SK-N-MC (cell line): ENCODE measurements around the gene APOC4.

Experiments used
- DNase-seq: peaks from one replicate; pipeline ENCODE4 v3.0.0-alpha.2; 2011; ENCODE audit warnings: low read depth, low spot score
- H3K27ac ChIP-seq: fragments of 200-600 bp; sonication (generic); 2 replicates; pipeline ENCODE4 v1.5.1; 2016; ENCODE audit warnings: mixed run types
- H3K36me3 ChIP-seq: fragments of 200-600 bp; sonication (generic); 2 replicates; pipeline ENCODE4 v1.6.1; 2017; ENCODE audit warnings: antibody characterized with exemption, low read length, mixed read lengths; ENCODE audit not compliant: insufficient read depth
- H3K4me3 ChIP-seq: fragments of 200-600 bp; sonication (generic); 2 replicates; pipeline ENCODE4 v1.5.1; 2016
- H3K9ac ChIP-seq: fragments of 200-600 bp; sonication (generic); 2 replicates; pipeline ENCODE4 v1.8.0; 2017; ENCODE audit warnings: mixed run types, mixed read lengths; ENCODE audit not compliant: insufficient read length
- H3K9me3 ChIP-seq: fragments of 200-600 bp; sonication (generic); 2 replicates; pipeline ENCODE4 v1.6.1; 2017; ENCODE audit warnings: low read depth, mild to moderate bottlenecking, antibody characterized with exemption, low read length, moderate library complexity, mixed read lengths
- EZH2 ChIP-seq: fragments of 200-600 bp; sonication (generic); IDR thresholded peaks from one replicate; pipeline ENCODE4 v1.6.1; 2017; ENCODE audit warnings: antibody characterized with exemption
- FOXP2 ChIP-seq: optimal IDR thresholded peaks from 2 replicates; pipeline ENCODE3; 2011; ENCODE audit warnings: mild to moderate bottlenecking, moderate library complexity; ENCODE audit not compliant: insufficient read depth; ENCODE audit errors: extremely low read length, control extremely low read depth
- POLR2AphosphoS5 ChIP-seq: IDR thresholded peaks from 2 replicates; pipeline ENCODE4 v1.6.1; 2012; ENCODE audit warnings: mild to moderate bottlenecking, low read depth, low read length, borderline replicate concordance

Gene APOC4

GRCh38 chr19:44954649-44955504 lies 12.8 kb downstream of the APOC4 start, which contains the start of gene CLPTM1:
Gene CLPTM1, plus strand, starts transcription at chr19:44955380. Its CDS starts 16 bp downstream, at chr19:44955396.
- Histone ChIP-seq H3K27ac (peak within 1 kb of the TSS; percentile 97), H3K9me3 (no peaks in the 10 kb centered on the region), H3K36me3 (no peaks in the 10 kb centered on the region; the same call in 1 of the 2 replicates), H3K9ac (peak within 1 kb of the TSS; percentile 98), H3K4me3 (peak within 1 kb of the TSS; percentile 81)
- peak; percentile 89 for DNase-seq
- TF ChIP-seq POLR2AphosphoS5: peak; percentile 93
- TF ChIP-seq EZH2: no peak
- no peak for TF ChIP-seq FOXP2

GRCh38 chr19:44955505-44956439 lies 13.7 kb downstream of the APOC4 start:
- Histone ChIP-seq H3K27ac (no peak overlapping the region), H3K9me3 (no peaks in the 10 kb centered on the region)
- DNase-seq: no peak

DNA sequence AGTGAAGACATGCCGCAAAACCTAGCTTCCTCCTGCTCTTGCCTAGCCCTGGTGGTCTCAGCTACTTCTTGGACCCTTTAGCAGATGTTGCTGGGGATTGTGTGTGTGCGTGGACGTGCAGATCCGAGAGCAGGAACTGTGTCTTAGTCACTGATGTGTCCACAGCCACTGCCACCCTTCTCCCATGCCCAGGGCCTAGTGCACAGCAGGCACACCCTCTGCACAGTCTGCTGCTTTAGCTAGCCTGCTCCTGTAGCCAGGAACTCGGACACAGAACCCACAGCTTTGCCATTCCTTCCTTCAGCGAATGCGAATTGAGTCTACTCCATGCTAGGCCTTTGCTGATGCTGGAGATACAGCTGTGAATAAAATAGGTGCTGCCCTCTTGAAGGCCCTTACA lies 15.5 kb downstream of the APOC4 start:
- Histone ChIP-seq H3K9ac (peak overlapping the region; percentile 98), H3K4me3 (no peak overlapping the region), H3K36me3 (peaks cover 14% of the 10 kb centered on the region; the same call in 1 of the 2 replicates), H3K9me3 (no peaks in the 10 kb centered on the region), H3K27ac (no peak overlapping the region)
- TF ChIP-seq FOXP2: no peak
- TF ChIP-seq POLR2AphosphoS5: no peak
- no peak for TF ChIP-seq EZH2
- no peak for DNase-seq

More at GRCh38 chr19:44955505-44956439, 13.7 kb downstream of the APOC4 start:
- Histone ChIP-seq H3K9ac (peak overlapping the region; percentile 98), H3K36me3 (peaks cover 4% of the 10 kb centered on the region; the same call in 1 of the 2 replicates), H3K4me3 (peak overlapping the region; percentile 81)
- no peak for TF ChIP-seq POLR2AphosphoS5
- TF ChIP-seq FOXP2: no peak
- no peak for TF ChIP-seq EZH2

DNA sequence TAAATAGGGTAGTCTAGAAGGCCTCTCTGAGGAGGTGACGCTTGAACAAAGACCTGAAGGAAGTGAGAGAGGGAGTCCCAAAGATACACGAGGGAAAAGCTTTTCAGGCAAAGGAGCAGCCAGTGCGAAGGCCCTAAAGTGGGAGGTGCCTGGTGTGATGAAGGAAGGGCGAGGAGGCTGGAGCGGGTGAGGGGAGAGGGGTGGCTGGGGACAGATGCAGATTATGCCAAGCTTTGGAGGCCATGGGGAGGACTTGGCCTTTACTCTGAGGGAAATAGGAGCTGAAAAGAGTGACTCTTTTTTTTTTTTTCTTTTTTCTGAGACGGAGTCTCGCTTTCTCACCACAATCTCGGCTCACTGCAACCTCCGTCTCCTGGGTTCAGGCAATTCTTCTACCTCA lies 16.1 kb downstream of the APOC4 start:
- H3K9ac ChIP-seq: no peak overlapping the region
- TF ChIP-seq POLR2AphosphoS5: no peak
- no peak for TF ChIP-seq FOXP2
- TF ChIP-seq EZH2: no peak
- DNase-seq: no peak
- no peaks in the 10 kb centered on the region for H3K9me3 ChIP-seq
- H3K27ac ChIP-seq: no peak overlapping the region
- H3K36me3 ChIP-seq: peaks cover 15% of the 10 kb centered on the region; the same call in 1 of the 2 replicates
- no peak overlapping the region for H3K4me3 ChIP-seq

- TF ChIP-seq FOXP2: no peak
- no peak for TF ChIP-seq EZH2
- no peak for TF ChIP-seq POLR2AphosphoS5
- Histone ChIP-seq H3K9me3 (no peaks in the 10 kb centered on the region), H3K4me3 (no peak overlapping the region), H3K36me3 (peaks cover 18% of the 10 kb centered on the region; the same call in 1 of the 2 replicates), H3K27ac (no peak overlapping the region), H3K9ac (no peak overlapping the region)
- DNase-seq: no peak
Observed at GRCh38 chr19:44959691-44960090, 17.7 kb downstream of the APOC4 start.

DNA sequence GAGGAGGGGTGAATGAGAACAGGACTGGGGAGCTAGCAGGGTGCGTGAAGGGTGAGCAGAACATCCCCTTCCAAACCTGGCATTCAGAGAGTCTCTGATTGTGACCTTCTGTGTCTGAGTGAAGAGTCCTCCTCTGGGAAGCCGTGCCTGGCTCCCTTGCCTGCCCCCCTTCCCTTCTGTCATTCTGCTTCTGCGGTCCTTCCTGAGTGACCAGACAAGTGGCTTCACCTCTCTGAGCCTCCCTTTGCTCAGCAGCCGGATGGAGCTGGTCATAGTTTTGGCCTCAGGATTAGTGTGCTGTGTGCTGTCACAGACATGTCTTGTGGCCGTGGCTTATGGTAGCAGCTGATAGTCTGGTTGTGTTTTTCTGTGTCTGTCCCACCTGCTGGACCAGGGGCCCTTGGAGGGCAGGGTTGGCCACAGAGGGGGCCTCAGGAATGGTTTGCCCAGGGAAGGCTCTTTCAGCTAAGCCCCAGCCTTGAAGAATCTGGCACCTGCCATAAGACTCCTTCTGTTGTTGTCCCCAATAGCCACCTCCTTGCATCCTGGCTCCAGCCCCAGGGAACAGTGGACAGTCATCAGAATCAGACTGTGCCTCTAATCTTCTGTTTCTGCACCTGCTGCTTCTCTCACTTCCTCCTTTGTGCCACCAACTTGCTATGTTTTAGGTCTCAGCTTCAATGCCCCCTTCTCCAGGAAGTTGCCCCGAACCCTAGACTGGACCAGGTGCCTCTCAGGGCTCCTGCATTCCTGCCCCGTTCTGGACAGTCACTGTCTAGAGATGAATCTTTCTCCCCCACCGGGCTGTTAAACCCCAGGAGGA lies 19.1 kb downstream of the APOC4 start:
- no peak for TF ChIP-seq EZH2
- no peak overlapping the region for H3K27ac ChIP-seq
- no peak overlapping the region for H3K9ac ChIP-seq

DNA sequence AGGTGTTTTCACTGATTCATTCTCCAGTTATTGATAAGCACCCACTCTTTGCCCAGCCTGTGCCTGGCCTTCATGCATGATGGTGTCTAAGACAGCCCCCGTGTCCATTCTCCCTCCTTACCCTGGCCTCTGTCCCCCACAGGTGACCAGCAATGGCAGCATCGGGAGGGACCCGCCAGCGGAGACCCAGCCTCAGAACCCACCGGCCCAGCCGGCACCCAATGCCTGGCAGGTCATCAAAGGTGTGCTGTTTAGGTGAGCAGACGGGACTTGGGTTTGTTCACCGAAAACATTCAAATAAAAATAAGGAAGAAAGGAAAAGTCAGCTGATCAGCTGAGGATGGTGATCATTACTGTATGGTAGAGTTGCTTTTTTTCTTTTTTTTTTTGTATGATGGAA lies 19.8 kb downstream of the APOC4 start:
- Histone ChIP-seq H3K9ac (no peak overlapping the region), H3K36me3 (peaks cover 21% of the 10 kb centered on the region; the same call in 1 of the 2 replicates), H3K27ac (no peak overlapping the region), H3K9me3 (no peaks in the 10 kb centered on the region), H3K4me3 (no peak overlapping the region)
- TF ChIP-seq EZH2 (no peak), POLR2AphosphoS5 (no peak), FOXP2 (no peak)
- DNase-seq: no peak

More for the DNA sequence above, 19.1 kb downstream of the APOC4 start:
- Histone ChIP-seq H3K4me3 (no peak overlapping the region), H3K9me3 (no peaks in the 10 kb centered on the region), H3K36me3 (peaks cover 21% of the 10 kb centered on the region; the same call in 1 of the 2 replicates)
- no peak for DNase-seq

DNA sequence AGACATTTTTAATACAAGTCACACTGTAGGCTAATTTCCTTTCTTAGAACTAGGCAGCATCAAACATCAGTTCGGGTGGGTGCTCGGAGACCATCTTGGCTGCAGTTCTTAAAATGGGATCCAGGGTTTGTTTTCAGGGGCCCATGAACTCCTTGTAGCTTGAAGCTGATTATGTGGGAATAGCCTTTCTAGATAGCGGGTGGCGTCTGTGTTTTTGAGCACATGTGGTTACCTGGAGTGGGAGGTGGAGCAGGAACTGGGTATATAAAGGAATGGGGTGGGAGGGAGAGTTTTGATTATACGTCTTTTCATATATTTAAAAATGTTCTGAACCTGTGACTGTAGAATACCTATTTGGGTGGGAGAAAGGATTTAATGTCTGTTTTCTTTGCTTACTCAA lies 26.1 kb downstream of the APOC4 start:
- no peak overlapping the region for H3K9ac ChIP-seq
- 0 out of 2 replicates have a peak overlapping the region, but pooled peaks have one; percentile 31 for H3K27ac ChIP-seq
- H3K36me3 ChIP-seq: peaks cover 19% of the 10 kb centered on the region
- DNase-seq: no peak
- H3K4me3 ChIP-seq: no peak overlapping the region
- TF ChIP-seq POLR2AphosphoS5: no peak
- no peak for TF ChIP-seq FOXP2
- no peak for TF ChIP-seq EZH2
- no peaks in the 10 kb centered on the region for H3K9me3 ChIP-seq
